Sigmoid colon (tissue), 7 donors: Measurements from ENCODE around the gene SAYSD1. TPM values are rescaled to one million over a fixed set of nuclear protein-coding genes. Genes with fewer than 3 reads are reported as not detected.

Experiments used
- DNase-seq: peaks from one replicate; pipeline ENCODE4 v3.0.0-alpha.2; 2019
- H3K27ac ChIP-seq, 4 donors: fragments of 200-600 bp; sonication (generic); one replicate each; pipeline ENCODE4 v1.5.1; 2016 to 2019; ENCODE audit warnings: mild to moderate bottlenecking in 1 of 4
- H3K27me3 ChIP-seq, 3 donors: fragments of 200-600 bp; sonication (generic); one replicate each; pipeline ENCODE4 v1.5.1; 2019; ENCODE audit warnings: mild to moderate bottlenecking in 1 of 3
- H3K36me3 ChIP-seq, 4 donors: fragments of 200-600 bp; sonication (generic); one replicate each; pipeline ENCODE4 v1.5.1; 2016 to 2019
- H3K4me1 ChIP-seq, 4 donors: fragments of 200-600 bp; sonication (generic); one replicate each; pipeline ENCODE4 v1.5.1; 2017 to 2019
- H3K4me3 ChIP-seq, 4 donors: fragments of 200-600 bp; sonication (generic); one replicate each; pipeline ENCODE4 v1.5.1; 2017 to 2019; ENCODE audit warnings: mild to moderate bottlenecking in 2 of 4, moderate library complexity in 1 of 4
- H3K9me3 ChIP-seq, 4 donors: fragments of 200-600 bp in 3 of 4; sonication (generic) in 3 of 4; one replicate each; pipeline versions ENCODE4 v1.5.1 to v1.6.1; 2013 to 2019
- EP300 ChIP-seq, 4 donors: sonication (generic); formaldehyde crosslinking; IDR thresholded peaks; one replicate each; pipeline ENCODE4 v1.6.1; 2017; ENCODE audit warnings: antibody characterized with exemption in 4 of 4
- POLR2A ChIP-seq, 2 donors: fragments of 450-650 bp; IDR thresholded peaks; one replicate each; pipeline ENCODE4 v1.6.1; 2016; ENCODE audit warnings: antibody characterized with exemption in 2 of 2, mild to moderate bottlenecking in 2 of 2, moderate library complexity in 2 of 2
- POLR2AphosphoS5 ChIP-seq, 4 donors: sonication (generic); formaldehyde crosslinking; IDR thresholded peaks; one replicate each; pipeline ENCODE4 v1.6.1; 2017; ENCODE audit warnings: antibody characterized with exemption in 4 of 4
- WGBS, 2 donors: extraction: QIAGEN DNeasy Blood & Tissue Kit; methylation state at CpG; one replicate each; pipeline ENCODE4 v1.1.7; 2013; 5-methylcytosine and 5-hydroxymethylcytosine counted together
- intact Hi-C: fragments of 100-400 bp; cut with DNase I; formaldehyde crosslinking; loops from one replicate; pipeline ENCODE4 v1.15.1; 2023
- polyA plus RNA-seq, 3 donors: library from polyadenylated mRNA; stranded (reverse); fragments of 200-250 nt; gene quantifications; one replicate each; pipeline ENCODE4 v1.2.3, GENCODE V29; 2013
- total RNA-seq, 4 donors: library from RNA; depleted of rRNA; stranded (reverse); fragments of >200 nt; gene quantifications; one replicate each; pipeline ENCODE4 v1.1.0, GENCODE V29; 2016
- TF ChIP-seq, protein P1 (sequence below), 4 experiments: fragments of 450-650 bp in 3 of 4; fragments of 200-600 bp in 1 of 4; IDR thresholded peaks; one replicate each; pipeline ENCODE4 v1.5.1; 2016 to 2019; ENCODE audit warnings: antibody characterized with exemption in 4 of 4, mild to moderate bottlenecking in 3 of 4, moderate library complexity in 2 of 4
- donor health status: healthy with polysubstance abuse.
- donor health status: Bipolar disorder and iron deficiency.
- donor health status: healthy.

The SAYSD1 gene
- total and polyA plus RNA-seq, 7 donors = 8.8 to 20.8 (median 15.0) TPM

GRCh38 chr6:39073471-39074355 lies 41.3 kb downstream of the SAYSD1 start:
- WGBS, 2 donors = 91 to 92% methylated on average over 17 of the region's 17 CpGs
- Histone ChIP-seq H3K4me3 (no peak overlapping the region), H3K27ac (no peak overlapping the region), H3K27me3 (no peaks in the 10 kb centered on the region), H3K9me3 (no peaks in the 10 kb centered on the region), H3K36me3 (no peaks in the 10 kb centered on the region), H3K4me1 (no peaks in the 10 kb centered on the region)
- TF ChIP-seq POLR2A (IDR thresholded peaks at IDR 0.05) = no peak
- TF ChIP-seq POLR2AphosphoS5 (IDR thresholded peaks at IDR 0.05) = no peak
- no peak for TF ChIP-seq EP300 (IDR thresholded peaks at IDR 0.05)
- TF ChIP-seq, protein P1, sequence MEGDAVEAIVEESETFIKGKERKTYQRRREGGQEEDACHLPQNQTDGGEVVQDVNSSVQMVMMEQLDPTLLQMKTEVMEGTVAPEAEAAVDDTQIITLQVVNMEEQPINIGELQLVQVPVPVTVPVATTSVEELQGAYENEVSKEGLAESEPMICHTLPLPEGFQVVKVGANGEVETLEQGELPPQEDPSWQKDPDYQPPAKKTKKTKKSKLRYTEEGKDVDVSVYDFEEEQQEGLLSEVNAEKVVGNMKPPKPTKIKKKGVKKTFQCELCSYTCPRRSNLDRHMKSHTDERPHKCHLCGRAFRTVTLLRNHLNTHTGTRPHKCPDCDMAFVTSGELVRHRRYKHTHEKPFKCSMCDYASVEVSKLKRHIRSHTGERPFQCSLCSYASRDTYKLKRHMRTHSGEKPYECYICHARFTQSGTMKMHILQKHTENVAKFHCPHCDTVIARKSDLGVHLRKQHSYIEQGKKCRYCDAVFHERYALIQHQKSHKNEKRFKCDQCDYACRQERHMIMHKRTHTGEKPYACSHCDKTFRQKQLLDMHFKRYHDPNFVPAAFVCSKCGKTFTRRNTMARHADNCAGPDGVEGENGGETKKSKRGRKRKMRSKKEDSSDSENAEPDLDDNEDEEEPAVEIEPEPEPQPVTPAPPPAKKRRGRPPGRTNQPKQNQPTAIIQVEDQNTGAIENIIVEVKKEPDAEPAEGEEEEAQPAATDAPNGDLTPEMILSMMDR (IDR thresholded peaks at IDR 0.05) = no peak
- DNase-seq = peak; percentile 44
- intact Hi-C loops = no loop called here

DNA sequence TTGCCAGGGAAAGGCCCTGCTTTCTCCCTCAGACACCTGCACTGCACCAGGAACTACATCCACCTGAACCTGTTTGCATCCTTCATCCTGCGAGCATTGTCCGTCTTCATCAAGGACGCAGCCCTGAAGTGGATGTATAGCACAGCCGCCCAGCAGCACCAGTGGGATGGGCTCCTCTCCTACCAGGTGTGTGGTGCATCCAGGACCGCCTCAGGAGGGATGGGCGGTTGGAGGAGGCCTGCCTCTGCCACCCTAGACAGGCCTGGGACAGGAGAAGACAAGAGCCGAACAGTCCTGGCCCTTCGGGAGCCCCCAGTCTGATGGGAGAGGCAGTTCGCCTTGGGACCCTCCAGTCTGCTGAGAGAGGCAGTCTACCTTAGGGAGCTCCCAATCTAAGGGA lies 42.2 kb downstream of the SAYSD1 start:
- peak; percentile 59 for DNase-seq
- TF ChIP-seq POLR2AphosphoS5 (IDR thresholded peaks at IDR 0.05) = no peak
- TF ChIP-seq POLR2A (IDR thresholded peaks at IDR 0.05) = no peak
- no peak for TF ChIP-seq EP300 (IDR thresholded peaks at IDR 0.05)
- TF ChIP-seq, protein P1 (IDR thresholded peaks at IDR 0.05) = no peak
- no peaks in the 10 kb centered on the region for H3K36me3 ChIP-seq
- no peak overlapping the region for H3K4me3 ChIP-seq
- H3K9me3 ChIP-seq = no peaks in the 10 kb centered on the region
- no peaks in the 10 kb centered on the region for H3K27me3 ChIP-seq
- intact Hi-C loops = no loop called here
- no peaks in the 10 kb centered on the region for H3K4me1 ChIP-seq
- 96% methylated on average over 9 of the region's 9 CpGs for WGBS, 2 donors
- H3K27ac ChIP-seq = no peak overlapping the region

- intact Hi-C loops = no loop called here
- DNase-seq = peak; percentile 15
- Histone ChIP-seq H3K27ac (no peak overlapping the region), H3K4me1 (no peaks in the 10 kb centered on the region), H3K4me3 (no peak overlapping the region), H3K9me3 (no peaks in the 10 kb centered on the region), H3K27me3 (peaks cover 0 to 4% (median 0%) of the 10 kb centered on the region in 3 donors), H3K36me3 (no peaks in the 10 kb centered on the region)
- 76 to 85% methylated on average over 7 of the region's 7 CpGs for WGBS, 2 donors
- no peak for TF ChIP-seq EP300 (IDR thresholded peaks at IDR 0.05)
- TF ChIP-seq, protein P1 (IDR thresholded peaks at IDR 0.05) = no peak
- TF ChIP-seq POLR2AphosphoS5 (IDR thresholded peaks at IDR 0.05) = no peak
- no peak for TF ChIP-seq POLR2A (IDR thresholded peaks at IDR 0.05)
Measured at GRCh38 chr6:39068391-39068790, 46.6 kb downstream of the SAYSD1 start.

DNA sequence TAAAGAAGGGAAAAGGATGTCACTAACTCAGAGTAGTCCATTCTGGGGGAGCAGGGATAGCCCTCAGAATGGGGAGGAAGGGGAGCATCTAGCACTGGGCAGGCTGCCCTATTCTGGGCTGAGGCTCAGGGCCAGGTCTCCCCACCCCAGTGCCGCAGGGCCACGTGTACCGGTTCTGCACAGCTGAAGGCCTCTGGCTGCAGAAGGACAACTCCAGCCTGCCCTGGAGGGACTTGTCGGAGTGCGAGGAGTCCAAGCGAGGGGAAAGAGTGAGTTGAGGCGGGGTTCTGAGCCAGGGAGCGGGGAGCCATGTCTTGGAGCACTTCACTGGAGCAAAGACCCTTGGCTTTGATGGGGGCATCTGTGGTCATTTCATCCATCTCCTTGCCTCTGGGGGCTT lies 49.4 kb downstream of the SAYSD1 start:
- intact Hi-C loops = no loop called here
- H3K9me3 ChIP-seq = no peaks in the 10 kb centered on the region
- no peaks in the 10 kb centered on the region for H3K36me3 ChIP-seq
- H3K4me3 ChIP-seq = no peak overlapping the region
- H3K27me3 ChIP-seq = peaks cover 0 to 4% (median 0%) of the 10 kb centered on the region in 3 donors
- no peak overlapping the region for H3K27ac ChIP-seq
- H3K4me1 ChIP-seq = no peaks in the 10 kb centered on the region
- TF ChIP-seq EP300 (IDR thresholded peaks at IDR 0.05) (no peak), POLR2AphosphoS5 (IDR thresholded peaks at IDR 0.05) (no peak), POLR2A (IDR thresholded peaks at IDR 0.05) (no peak)
- TF ChIP-seq, protein P1 (IDR thresholded peaks at IDR 0.05) = no peak
- DNase-seq = no peak
- WGBS, 2 donors = 92 to 95% methylated on average over 8 of the region's 8 CpGs
